Psoas muscle (tissue), 8 donors: ENCODE results near the gene ST6GALNAC6. TPM values are rescaled to one million over a fixed set of nuclear protein-coding genes. Genes with fewer than 3 reads are reported as not detected.

Experiments
- ATAC-seq, 4 donors: fragments of 200-7000 bp; cut with Tn5 transposase; one replicate each; pipeline ENCODE4 v1.9.1; 2020; ENCODE audit warnings: moderate library complexity in 3 of 4, mild to moderate bottlenecking in 2 of 4
- DNase-seq, 2 donors: peaks; one replicate each; pipeline ENCODE4 v3.0.0-alpha.2; 2020
- H3K27ac ChIP-seq: fragments of 200-600 bp; one replicate; pipeline ENCODE4 v1.8.0; 2022
- H3K27me3 ChIP-seq, 3 donors: fragments of 200-600 bp in 1 of 3; one replicate each; pipeline versions ENCODE4 v1.6.1 to v1.8.0; 2013 to 2022; ENCODE audit warnings: low read length in 2 of 3, mild to moderate bottlenecking in 2 of 3, moderate library complexity in 1 of 3; ENCODE audit not compliant: insufficient read depth in 3 of 3
- H3K36me3 ChIP-seq, 2 donors: fragments of 200-600 bp in 1 of 2; one replicate each; pipeline versions ENCODE4 v1.6.1 to v1.8.0; 2013 to 2022; ENCODE audit warnings: low read depth in 1 of 2, mild to moderate bottlenecking in 1 of 2, moderate library complexity in 1 of 2; ENCODE audit not compliant: insufficient read depth in 1 of 2
- H3K4me1 ChIP-seq: fragments of 200-600 bp; one replicate; pipeline ENCODE4 v1.8.0; 2022
- H3K4me3 ChIP-seq: fragments of 200-600 bp; one replicate; pipeline ENCODE4 v1.8.0; 2022; ENCODE audit warnings: mild to moderate bottlenecking
- H3K9me3 ChIP-seq: fragments of 200-600 bp; one replicate; pipeline ENCODE4 v1.8.0; 2022
- CTCF ChIP-seq: fragments of 200-600 bp; IDR thresholded peaks from one replicate; pipeline ENCODE4 v1.8.0; 2022; ENCODE audit warnings: antibody characterized with exemption
- WGBS, 3 donors: extraction: QIAGEN DNeasy Blood & Tissue Kit; methylation state at CpG; one replicate each; pipeline versions ENCODE4 v1.1.6 to v1.1.7; 2013; 5-methylcytosine and 5-hydroxymethylcytosine counted together
- intact Hi-C, 2 donors: fragments of 100-400 bp; cut with DNase I; formaldehyde crosslinking; loops; one replicate each; pipeline versions ENCODE4 v1.11.0 to v1.14.2; 2022
- polyA plus RNA-seq, 3 donors: library from polyadenylated mRNA; stranded (reverse); fragments of 200-250 nt; gene quantifications; one replicate each; pipeline ENCODE4 v1.2.3, GENCODE V29; 2013
- total RNA-seq, 4 donors: library from RNA; stranded (reverse); fragmentation: NEBNext Ultra II Directional in 2 of 4; extraction: Animal tissue kit (Norgen Biotek cat#: 25700) in 2 of 4; gene quantifications; one replicate each; pipeline versions ENCODE4 v1.2.1 to v1.2.4, GENCODE V29; 2021 to 2023
- donor health status: healthy with polysubstance abuse.
- donor health status: DM: no; HTN: no; CAD: no; lungs with moderate emphysema.
- donor health status: Bipolar disorder and iron deficiency.
- donor health status: healthy.
- donor health status: DM: yes; HTN: yes; CAD: no.
- donor health status: DM: no; HTN: no; CAD: no.
- donor health status: DM: no; HTN: no; CAD: no.
- donor health status: DM: yes; HTN: yes; CAD: no.

ST6GALNAC6 gene
- total and polyA plus RNA-seq, 7 donors, result 18.5 to 35.5 (median 25.0) TPM

DNA sequence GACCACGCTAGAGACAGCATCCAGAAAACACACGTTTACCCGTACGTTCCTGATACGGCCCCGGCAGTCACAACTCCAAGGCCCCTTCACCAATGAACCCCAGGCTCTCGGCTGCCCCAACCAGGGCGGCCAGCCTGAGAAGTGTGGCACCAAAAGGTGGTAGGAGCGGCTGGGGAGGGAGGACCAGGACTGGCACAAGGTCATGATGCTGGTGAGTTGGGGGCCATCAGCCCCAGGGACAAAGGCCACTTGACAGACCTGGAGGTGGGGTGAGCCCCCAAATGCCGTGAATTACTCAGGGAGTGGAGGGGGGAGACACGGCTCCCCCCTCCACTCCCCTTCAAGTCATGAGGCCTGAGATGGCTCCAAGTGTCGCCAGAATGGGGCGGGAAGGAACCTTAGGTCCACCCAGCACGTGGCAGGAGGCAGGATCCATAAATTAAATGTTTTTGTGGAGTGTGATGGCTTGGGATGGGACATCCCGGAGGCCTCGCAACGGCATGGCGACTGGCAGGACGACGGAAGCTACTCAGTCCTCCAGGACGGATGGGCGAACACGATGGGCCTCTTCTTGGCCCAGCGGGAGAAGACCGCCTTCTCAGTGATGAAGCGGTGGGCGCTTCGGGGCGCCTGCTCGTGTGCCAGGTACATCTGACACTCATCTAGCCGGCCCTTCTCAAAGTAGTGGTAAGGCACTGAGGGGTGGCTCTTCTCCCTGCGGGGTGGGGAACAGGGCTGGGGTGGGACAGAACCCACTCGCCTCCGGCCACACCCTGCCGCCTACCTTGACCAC is 8.7 kb upstream of the ST6GALNAC6 start:
- 87 to 91% (median 88%) methylated on average over 34 to 35 of the region's 35 CpGs for WGBS, 3 donors
- Histone ChIP-seq H3K4me3 (no peak overlapping the region), H3K27me3 (no peaks in the 10 kb centered on the region), H3K4me1 (peaks cover 11% of the 10 kb centered on the region), H3K36me3 (peaks cover 0 to 42% of the 10 kb centered on the region in 2 donors), H3K27ac (no peak overlapping the region), H3K9me3 (no peaks in the 10 kb centered on the region)
- peak in 1 of 2 donors; percentile 48 for DNase-seq
- TF ChIP-seq CTCF, result no peak
- no peak for ATAC-seq
- intact Hi-C loops, result no loop called here

GRCh38 chr9:127905788-127906191 is 6.4 kb upstream of the ST6GALNAC6 start:
- DNase-seq, result peak in 1 of 2 donors; percentile 52
- Histone ChIP-seq H3K36me3 (peaks cover 0 to 20% of the 10 kb centered on the region in 2 donors), H3K9me3 (no peaks in the 10 kb centered on the region), H3K27ac (peak overlapping the region; percentile 53), H3K4me3 (no peak overlapping the region), H3K27me3 (no peaks in the 10 kb centered on the region), H3K4me1 (peaks cover 11% of the 10 kb centered on the region)
- no peak for ATAC-seq
- WGBS, 3 donors, result 66 to 74% (median 69%) methylated on average over 12 of the region's 12 CpGs
- intact Hi-C loops, result no loop called here
- no peak for TF ChIP-seq CTCF

- no peak for DNase-seq
- H3K27me3 ChIP-seq, result no peaks in the 10 kb centered on the region
- no peaks in the 10 kb centered on the region for H3K9me3 ChIP-seq
- TF ChIP-seq CTCF, result no peak
- WGBS, 3 donors, result 67 to 70% (median 69%) methylated on average over 5 of the region's 5 CpGs
- intact Hi-C loops, result no loop called here
- peaks cover 0 to 14% of the 10 kb centered on the region in 2 donors for H3K36me3 ChIP-seq
- peak overlapping the region; percentile 37 for H3K27ac ChIP-seq
- no peak overlapping the region for H3K4me3 ChIP-seq
- peaks cover 12% of the 10 kb centered on the region for H3K4me1 ChIP-seq
- no peak for ATAC-seq
Observed at GRCh38 chr9:127905004-127905728, 5.8 kb upstream of the ST6GALNAC6 start.

GRCh38 chr9:127904561-127905003 is 5.2 kb upstream of the ST6GALNAC6 start:
- Histone ChIP-seq H3K4me3 (no peak overlapping the region), H3K27me3 (no peaks in the 10 kb centered on the region), H3K27ac (peak overlapping the region; percentile 37), H3K36me3 (peaks cover 0 to 10% of the 10 kb centered on the region in 2 donors), H3K9me3 (no peaks in the 10 kb centered on the region), H3K4me1 (peaks cover 18% of the 10 kb centered on the region)
- ATAC-seq (no peak), DNase-seq (no peak)
- 62 to 68% (median 64%) methylated on average over 11 to 12 of the region's 12 CpGs for WGBS, 3 donors
- intact Hi-C loops, result no loop called here
- TF ChIP-seq CTCF, result no peak
